ENCODE results near the gene PTPRK.
"Not testable (repeated sequence)": the region's sequence is repeated elsewhere in the genome, so short reads cannot be mapped to it uniquely, and the experiment has no call there.

The PTPRK gene

DNA sequence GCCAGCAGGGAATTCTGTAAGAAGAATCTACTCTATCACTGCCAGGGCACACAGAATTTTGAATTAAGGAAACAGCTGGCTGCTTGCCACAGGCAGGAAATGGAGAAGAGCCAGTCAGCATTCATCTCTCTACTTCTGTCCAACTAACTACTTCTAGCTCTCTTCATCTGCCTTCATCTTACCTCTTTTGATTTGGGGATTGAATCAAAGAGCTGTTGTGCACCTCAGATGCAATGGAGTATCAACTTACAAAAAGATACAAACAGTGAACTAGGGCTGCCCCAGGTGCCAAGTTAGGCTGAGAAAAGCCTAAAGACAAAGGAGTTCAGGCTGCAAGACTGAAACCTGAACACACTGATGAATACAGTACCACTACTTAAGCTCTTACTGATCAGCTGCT lies 82.0 kb downstream of the PTPRK start:
- DNase-seq (ENCODE audit: low spot score): no peak

DNA sequence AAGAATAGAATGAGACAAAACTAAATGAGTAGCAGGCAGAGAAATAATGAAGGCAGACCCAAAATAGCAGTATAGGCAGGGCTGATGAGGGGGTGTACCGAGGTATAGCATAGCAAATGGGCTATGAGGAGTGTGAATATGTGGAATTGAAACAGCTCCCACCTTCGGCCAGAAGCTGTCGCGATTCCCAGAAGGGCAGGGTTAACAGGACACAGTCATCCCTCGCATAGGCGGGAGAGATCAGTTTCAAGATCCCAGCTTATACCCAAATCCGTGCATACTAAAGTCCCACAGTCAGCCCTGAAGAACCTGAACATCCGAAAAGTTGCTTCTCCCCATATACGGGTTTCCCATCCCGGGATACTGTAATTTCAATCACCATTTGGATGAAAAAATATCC lies 82.7 kb downstream of the PTPRK start:
- DNase-seq (ENCODE audit: low spot score): no peak

- DNase-seq (ENCODE audit: low spot score): not testable (repeated sequence)
Observed at GRCh38 chr6:128434752-128435151, 85.6 kb downstream of the PTPRK start.

DNA sequence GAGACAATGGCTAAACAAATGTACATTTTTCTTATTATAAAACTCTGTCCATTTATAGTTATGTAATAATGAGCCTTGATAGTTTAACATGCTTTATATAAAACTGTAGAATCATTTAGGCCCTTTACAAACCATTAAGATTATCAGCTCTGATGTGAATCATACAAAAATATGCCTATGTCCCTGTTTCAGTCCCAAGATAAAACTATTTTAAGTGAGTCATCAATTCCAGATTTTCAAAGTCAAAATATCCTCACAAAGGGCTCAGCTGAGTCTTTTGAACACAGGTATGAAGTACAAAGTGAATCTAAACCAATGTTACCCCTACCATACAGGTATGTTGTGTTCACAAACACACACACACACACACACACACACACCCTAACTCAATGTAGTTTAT lies 88.0 kb downstream of the PTPRK start:
- no peak for DNase-seq (ENCODE audit: low spot score)

- DNase-seq (ENCODE audit: low spot score): no peak
Observed at GRCh38 chr6:128427139-128427538, 93.3 kb downstream of the PTPRK start.

- no peak for DNase-seq (ENCODE audit: low spot score)
Observed at GRCh38 chr6:128425856-128426255, 94.5 kb downstream of the PTPRK start.

GRCh38 chr6:128422871-128423270 lies 97.5 kb downstream of the PTPRK start:
- no peak for DNase-seq (ENCODE audit: low spot score)

GRCh38 chr6:128422200-128422599 lies 98.2 kb downstream of the PTPRK start:
- DNase-seq (ENCODE audit: low spot score): no peak

DNA sequence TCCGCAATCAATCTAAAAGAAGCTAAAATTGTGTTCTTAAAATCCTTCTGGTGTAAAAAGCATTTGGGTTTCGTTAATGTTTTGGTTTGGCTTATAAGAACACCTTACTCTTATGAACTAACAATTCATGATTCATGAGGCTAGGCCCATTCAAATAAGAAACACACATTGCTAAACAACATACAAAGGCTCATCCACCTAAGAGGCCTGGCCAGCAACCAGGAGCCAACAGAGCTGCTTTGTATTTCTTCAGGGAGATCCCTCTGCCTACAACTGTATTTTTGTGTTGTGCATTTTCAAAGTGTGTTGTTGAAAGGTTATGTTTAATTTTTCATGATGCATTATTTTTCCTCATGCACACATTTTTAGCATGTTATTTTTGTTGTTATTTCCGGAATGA lies 98.6 kb downstream of the PTPRK start:
- no peak for DNase-seq (ENCODE audit: low spot score)

- DNase-seq (ENCODE audit: low spot score): no peak
Observed at GRCh38 chr6:128417698-128418097, 102.7 kb downstream of the PTPRK start.

DNA sequence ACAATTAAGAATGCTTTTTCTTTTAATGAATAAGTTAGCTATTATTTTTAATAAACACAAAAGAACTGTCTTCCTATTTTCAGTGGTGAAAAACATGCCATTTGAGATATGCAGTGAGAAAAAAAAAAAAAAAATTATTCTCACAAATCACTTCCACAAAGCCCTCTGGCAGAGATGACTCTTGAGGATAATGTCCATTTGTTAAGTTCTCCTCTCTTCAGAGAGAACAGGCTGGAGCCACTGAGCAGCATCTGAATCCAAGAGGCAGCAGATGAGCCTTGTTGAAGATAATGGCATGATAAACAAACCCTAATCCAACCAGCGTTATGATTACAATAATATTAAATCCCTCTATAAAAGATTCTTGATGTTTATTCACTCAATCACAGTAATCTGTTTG lies 105.0 kb downstream of the PTPRK start:
- no peak for DNase-seq (ENCODE audit: low spot score)

DNA sequence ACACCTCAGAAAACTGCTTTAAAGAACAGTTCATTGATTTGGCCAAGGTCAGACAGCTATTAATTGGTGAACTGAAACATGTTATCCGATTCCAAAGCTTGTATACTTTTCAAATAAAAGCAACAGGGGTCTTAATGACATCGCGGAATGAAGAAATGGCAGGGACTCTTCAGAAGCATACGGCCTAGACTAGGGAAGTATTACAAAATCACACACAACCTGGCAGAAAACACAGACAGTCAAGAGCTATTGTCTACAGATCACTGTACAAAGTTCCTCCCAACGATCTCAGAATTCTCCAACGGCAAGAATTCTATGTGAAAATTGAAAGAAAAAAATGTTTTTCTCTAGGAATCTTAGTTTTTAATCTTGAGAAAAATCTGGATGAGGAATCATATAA lies 105.5 kb downstream of the PTPRK start:
- DNase-seq (ENCODE audit: low spot score): no peak

DNA sequence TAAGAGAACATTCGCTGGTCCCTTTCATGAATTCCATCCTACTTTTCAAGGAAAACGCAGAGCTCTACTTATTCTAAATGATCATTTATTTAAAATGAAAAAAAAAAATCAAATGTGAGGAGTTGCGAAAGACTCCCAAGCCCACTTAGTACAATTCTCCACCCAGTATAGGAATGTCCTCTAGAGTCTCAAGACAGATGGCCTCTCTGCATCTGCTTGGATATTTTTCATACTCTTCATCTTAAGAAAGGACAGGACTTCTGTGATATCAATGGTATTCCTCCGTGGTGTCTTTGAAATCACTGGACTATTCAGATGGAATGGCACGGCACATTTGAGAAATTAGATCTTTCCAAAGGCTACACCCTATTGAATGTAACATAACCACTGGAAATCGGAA lies 107.1 kb downstream of the PTPRK start:
- no peak for DNase-seq (ENCODE audit: low spot score)

DNA sequence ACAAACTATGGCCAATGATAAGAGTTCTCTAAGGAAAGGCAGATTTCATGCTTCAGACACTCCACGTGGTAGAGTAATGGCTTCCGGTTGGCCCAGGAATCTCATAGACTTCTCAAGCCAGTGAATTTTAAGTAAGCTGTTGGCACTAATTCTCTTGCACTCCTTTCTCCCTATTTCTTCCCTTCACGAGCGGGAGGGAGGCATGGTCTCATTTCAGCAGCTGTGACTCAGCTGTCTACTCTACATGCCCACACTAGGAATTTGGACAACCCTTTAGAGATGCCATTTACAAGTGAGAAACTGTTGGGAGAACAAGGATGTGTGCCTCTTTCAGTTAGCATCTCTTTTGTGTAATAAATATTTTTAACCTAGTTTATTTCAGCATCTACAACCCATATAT lies 107.7 kb downstream of the PTPRK start:
- no peak for DNase-seq (ENCODE audit: low spot score)

GRCh38 chr6:128410584-128410983 lies 109.8 kb downstream of the PTPRK start:
- DNase-seq (ENCODE audit: low spot score): no peak

DNA sequence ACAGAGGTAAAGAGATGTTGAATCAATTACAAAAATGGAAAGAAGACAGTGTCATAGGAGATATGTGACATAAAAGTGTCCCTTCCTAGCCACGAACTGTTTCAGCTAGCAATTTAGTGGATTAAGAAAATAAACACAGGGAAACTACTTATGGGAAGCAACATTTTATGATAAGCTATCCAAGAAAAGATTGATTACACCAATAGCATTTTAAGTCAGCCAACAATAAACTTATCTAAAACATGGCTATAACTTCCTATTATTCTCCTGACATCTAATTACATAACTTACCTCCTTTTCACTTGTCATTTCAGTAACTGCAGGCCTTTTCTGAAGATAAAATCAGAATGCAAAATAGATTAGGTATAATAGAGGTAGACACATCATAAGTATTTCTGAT lies 111.4 kb downstream of the PTPRK start:
- DNase-seq (ENCODE audit: low spot score): no peak

GRCh38 chr6:128406453-128406852 lies 113.9 kb downstream of the PTPRK start:
- no peak for DNase-seq (ENCODE audit: low spot score)

GRCh38 chr6:128403618-128404444 lies 116.6 kb downstream of the PTPRK start:
- no peak for DNase-seq (ENCODE audit: low spot score)

DNA sequence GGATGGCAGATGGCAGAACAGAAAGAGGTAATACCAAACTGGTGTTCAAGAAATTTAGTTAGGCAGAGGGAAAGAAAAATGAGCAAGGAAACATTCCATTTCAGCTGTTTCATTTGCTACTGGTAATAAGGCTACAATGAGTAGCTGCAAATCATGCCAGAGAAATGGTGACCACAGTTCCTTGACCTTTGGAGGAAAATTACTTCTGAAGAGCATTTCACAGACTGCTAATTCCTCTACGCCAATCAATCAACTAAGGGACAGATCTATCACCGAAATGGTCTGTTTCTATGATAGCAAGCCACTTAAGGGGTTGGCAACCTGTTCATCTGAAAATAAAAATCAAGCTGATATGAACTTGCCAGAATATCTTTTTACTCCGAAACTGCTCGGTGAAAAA lies 119.5 kb downstream of the PTPRK start:
- DNase-seq (ENCODE audit: low spot score): no peak

DNA sequence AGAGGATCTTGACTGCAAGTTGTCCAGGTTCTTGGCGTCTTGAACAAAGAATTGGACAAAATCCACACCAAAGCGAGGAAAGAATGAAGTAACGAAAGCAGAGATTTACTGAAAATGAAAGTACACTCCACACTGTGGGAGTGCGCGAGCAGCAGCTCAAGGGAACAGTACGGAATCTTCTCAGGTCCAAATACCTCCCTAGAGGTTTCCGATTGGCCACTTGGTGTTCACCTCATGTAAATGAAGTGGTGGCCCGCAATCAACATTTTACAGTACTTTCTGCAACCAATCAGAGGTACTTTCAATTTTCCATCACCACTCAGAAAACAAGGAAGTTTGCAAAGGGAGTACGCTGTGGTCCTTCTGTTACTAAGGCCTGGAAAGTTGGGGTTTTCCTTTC lies 122.4 kb downstream of the PTPRK start:
- DNase-seq (ENCODE audit: low spot score): no peak

DNA sequence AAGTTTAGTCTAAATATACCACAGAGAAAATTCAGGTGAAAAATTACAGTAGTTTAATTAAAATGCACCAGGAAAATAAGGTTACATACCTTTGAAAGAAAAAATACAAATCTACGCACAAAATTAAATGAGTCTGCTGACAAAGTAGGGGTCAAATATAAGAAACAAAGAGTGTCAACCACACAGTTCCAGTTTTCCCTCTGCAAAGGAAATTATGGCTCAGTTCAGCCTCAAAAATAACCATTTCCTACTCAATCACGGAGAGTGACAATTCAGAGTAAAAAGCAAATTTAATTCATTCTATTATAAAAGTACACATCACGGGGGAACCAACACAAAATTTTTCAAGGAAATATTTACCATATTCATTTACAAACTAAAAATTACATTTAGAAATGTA lies 124.8 kb downstream of the PTPRK start:
- DNase-seq (ENCODE audit: low spot score): no peak

DNA sequence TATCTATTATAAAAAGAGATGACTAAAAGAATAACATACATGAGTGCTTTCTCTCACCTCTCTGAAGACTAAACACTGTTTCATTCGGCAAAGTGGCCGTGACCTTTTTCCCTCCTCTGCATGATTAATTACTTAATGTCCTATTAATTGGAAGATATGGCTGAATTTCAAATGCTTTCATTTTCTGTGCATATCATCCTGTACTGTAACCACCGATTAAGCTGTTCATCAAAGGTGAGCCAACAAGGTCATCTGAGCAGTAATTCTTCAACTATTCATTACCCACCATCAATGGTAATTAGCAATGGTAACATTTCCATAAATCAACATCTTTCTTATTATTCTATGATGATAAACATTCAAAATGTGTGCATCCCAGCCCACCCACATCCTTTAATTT lies 125.2 kb downstream of the PTPRK start:
- DNase-seq (ENCODE audit: low spot score): no peak

- DNase-seq (ENCODE audit: low spot score): no peak
Observed at GRCh38 chr6:128394167-128394566, 126.2 kb downstream of the PTPRK start.

DNA sequence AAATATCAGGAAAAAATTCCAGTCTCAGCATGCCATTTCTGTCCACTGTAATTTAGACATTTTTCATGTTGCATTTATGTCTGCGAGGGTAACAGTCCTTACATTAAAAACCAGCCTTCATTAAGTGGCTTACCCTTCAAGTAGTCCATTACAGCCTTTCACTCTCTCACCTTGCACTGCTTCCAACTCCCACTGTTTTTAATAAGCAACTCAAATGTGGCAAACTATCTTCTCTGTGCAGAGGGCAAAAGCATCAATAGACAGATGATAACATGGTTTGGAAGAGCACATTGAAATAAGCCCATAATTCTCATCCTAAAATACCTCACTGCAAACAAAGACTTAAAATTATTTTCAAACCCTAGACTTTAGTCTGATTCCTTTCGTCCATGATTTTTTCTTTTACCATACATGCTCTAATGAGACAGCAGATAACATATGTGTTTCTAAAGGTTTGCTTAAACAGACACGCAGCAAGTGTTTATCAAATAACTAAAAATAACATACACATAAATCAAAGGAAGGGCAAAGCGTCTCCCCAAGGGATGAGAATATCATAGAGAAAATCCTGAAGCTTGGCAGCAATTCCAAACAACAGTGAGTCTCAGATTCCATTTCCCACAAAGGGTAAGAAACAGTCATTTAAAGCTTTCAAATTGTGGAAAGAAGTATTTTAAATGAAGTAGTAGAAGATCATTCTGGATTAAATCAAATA lies 130.4 kb downstream of the PTPRK start:
- DNase-seq (ENCODE audit: low spot score): no peak

Data from hematopoietic multipotent progenitor cell treated with erythropoietin and hydrocortisone succinate and interleukin-3 and kit ligand, for 15 days (in vitro differentiated cells).